ENCODE data around the gene PIGM. TPM values are rescaled to one million over a fixed set of nuclear protein-coding genes. Genes with fewer than 3 reads are reported as not detected.

Gene PIGM
- total RNA-seq (2021) (4.6 and 5.3 TPM in 2 replicates), Bru-seq, nascent RNA (percentile 74 among the genes with signal in this experiment), BruChase-seq, experiment 1, labeled RNA remaining after a 2-hour chase (percentile 80 among the genes with signal in this experiment), BruChase-seq, experiment 2, labeled RNA remaining after a 6-hour chase (percentile 77 among the genes with signal in this experiment)
- long read RNA-seq, full-length matches to known transcripts = 10 of 11 reads
- long read RNA-seq, partial matches to known transcripts = 0 of 11 reads
- long read RNA-seq, other reads (novel, unspliced or antisense) = 1 of 11 reads

GRCh38 chr1:160031365-160032164 lies at the start of gene PIGM:
Gene PIGM, minus strand, starts transcription at chr1:160031990. Its CDS starts 251 bp downstream, at chr1:160031739.
- intact Hi-C loops (cut with micrococcal nuclease; ENCODE audit: unreplicated experiment) = no loop called here
- POLR2A ChIA-PET (ENCODE audit: low non-redundant PET) = interaction anchor here (0.7 kb wide), 1 partner anchor 30 kb away, joined by 4 read pairs; no protein-coding TSS in a partner anchor
- Histone ChIP-seq H3K27ac (ENCODE audit: low read depth, low read length, poor library complexity, severe bottlenecking) (no peak within 1 kb of the TSS), H3K27me3 (replicated peaks; ENCODE audit: insufficient read depth, low read depth, low read length, poor library complexity) (peaks cover 25% of the 10 kb centered on the region), H3K9me3 (ENCODE audit: low read depth, low read length, poor library complexity, severe bottlenecking) (no peaks in the 10 kb centered on the region), H3K36me3 (ENCODE audit: insufficient read depth, low read length, poor library complexity, severe bottlenecking) (no peaks in the 10 kb centered on the region), H3K4me1 (ENCODE audit: insufficient read depth, low read length, poor library complexity, severe bottlenecking) (peaks cover 11% of the 10 kb centered on the region), H3K4me3 (ENCODE audit: low read depth, low read length, poor library complexity, severe bottlenecking) (peak within 1 kb of the TSS; percentile 63)
- DNase-seq (ENCODE audit: low spot score) = peak; percentile 98
- no peak for TF ChIP-seq EZH2 (IDR thresholded peaks at IDR 0.05; ENCODE audit: borderline replicate concordance, low read depth, low read length, poor library complexity, severe bottlenecking)
- TF ChIP-seq CTCF (conservative IDR thresholded peaks at IDR 0.05; ENCODE audit: low read depth, low read length) = no peak
- TSS peak; percentile 62 for BruUV-seq (replicated peaks)
- CTCF ChIA-PET = interaction anchor here (0.6 to 1.3 kb wide), 4 partner anchors 15 to 181 kb away, joined by 3 to 5 read pairs (median 4); no protein-coding TSS in a partner anchor

GRCh38 chr1:160081261-160081936 lies 49.6 kb upstream of the PIGM start, which contains the start of gene KCNJ9:
Gene KCNJ9, plus strand, starts transcription at chr1:160081538. Its CDS starts 2,493 bp downstream, at chr1:160084031.
- ChIA-PET POLR2A (ENCODE audit: low non-redundant PET) (no interaction called here), CTCF (interaction anchor here (1.1 to 1.4 kb wide), 2 partner anchors 35 to 76 kb away, joined by 4 to 5 read pairs; no protein-coding TSS in a partner anchor)
- intact Hi-C loops (cut with micrococcal nuclease; ENCODE audit: unreplicated experiment) = no loop called here
- TF ChIP-seq EZH2 (IDR thresholded peaks at IDR 0.05; ENCODE audit: borderline replicate concordance, low read depth, low read length, poor library complexity, severe bottlenecking) (no peak), CTCF (conservative IDR thresholded peaks at IDR 0.05; ENCODE audit: low read depth, low read length) (no peak)
- H3K27me3 ChIP-seq (replicated peaks; ENCODE audit: insufficient read depth, low read depth, low read length, poor library complexity) = peaks cover 47% of the 10 kb centered on the region
- H3K27ac ChIP-seq (ENCODE audit: low read depth, low read length, poor library complexity, severe bottlenecking) = no peak within 1 kb of the TSS
- DNase-seq (ENCODE audit: low spot score) = peak; percentile 35
- no peak within 1 kb of the TSS for H3K4me3 ChIP-seq (ENCODE audit: low read depth, low read length, poor library complexity, severe bottlenecking)
- H3K36me3 ChIP-seq (ENCODE audit: insufficient read depth, low read length, poor library complexity, severe bottlenecking) = no peaks in the 10 kb centered on the region
- no TSS peak for BruUV-seq (replicated peaks)
- H3K4me1 ChIP-seq (ENCODE audit: insufficient read depth, low read length, poor library complexity, severe bottlenecking) = no peaks in the 10 kb centered on the region
- H3K9me3 ChIP-seq (ENCODE audit: low read depth, low read length, poor library complexity, severe bottlenecking) = no peaks in the 10 kb centered on the region

Data from A673 (cell line).